ENCODE measurements around the gene TBK1. TPM values are rescaled to one million over a fixed set of nuclear protein-coding genes. Genes with fewer than 3 reads are reported as not detected.

TBK1 gene
- total and polyA plus RNA-seq, 11 donors = 7.8 to 16.9 (median 10.9) TPM

GRCh38 chr12:64457923-64458322 is 6.0 kb downstream of the TBK1 start:
- no peaks in the 10 kb centered on the region for H3K9me3 ChIP-seq
- H3K27ac ChIP-seq = peak overlapping the region in 1 of 12 donors; percentile 73
- intact Hi-C loops (cut with DNase I) = loop anchor here in 2 of 10 donors (10.0 kb wide), 2 partner anchors 53 to 157 kb away; partner anchors contain the start of genes RASSF3 (in 1 of the 2) and XPOT (in 1 of the 2)
- TF ChIP-seq POLR2A (IDR thresholded peaks at IDR 0.05) (no peak), CTCF (IDR thresholded peaks at IDR 0.05) (no peak)
- ATAC-seq (no peak), DNase-seq (no peak)
- WGBS, 4 donors = 86 to 89% (median 87%) methylated on average over 4 of the region's 4 CpGs
- peaks cover 0 to 60% (median 19%) of the 10 kb centered on the region in 12 donors for H3K4me1 ChIP-seq
- no peaks in the 10 kb centered on the region for H3K27me3 ChIP-seq
- peaks cover 0 to 58% (median 25%) of the 10 kb centered on the region in 9 donors for H3K36me3 ChIP-seq
- H3K4me3 ChIP-seq = no peak overlapping the region

GRCh38 chr12:64459394-64459891 is 7.5 kb downstream of the TBK1 start:
- ATAC-seq (peak in 2 of 4 donors; percentile 42 to 52), DNase-seq (peak in 1 of 5 donors; percentile 13)
- Histone ChIP-seq H3K27me3 (no peaks in the 10 kb centered on the region), H3K9me3 (no peaks in the 10 kb centered on the region), H3K4me1 (peaks cover 0 to 46% (median 10%) of the 10 kb centered on the region in 12 donors), H3K27ac (peak overlapping the region in 11 of 12 donors; percentile 28 to 80 (median 54)), H3K36me3 (peaks cover 0 to 67% (median 37%) of the 10 kb centered on the region in 9 donors), H3K4me3 (peak overlapping the region in 9 of 12 donors; percentile 22 to 53 (median 38))
- WGBS, 4 donors = 38 to 44% (median 43%) methylated on average over 3 of the region's 3 CpGs
- TF ChIP-seq POLR2A (IDR thresholded peaks at IDR 0.05) = no peak
- TF ChIP-seq CTCF (IDR thresholded peaks at IDR 0.05) = no peak
- intact Hi-C loops (cut with DNase I) = loop anchor here in 2 of 10 donors (10.0 kb wide), 2 partner anchors 55 to 155 kb away; partner anchors contain the start of genes RASSF3 (in 1 of the 2) and XPOT (in 1 of the 2)

DNA sequence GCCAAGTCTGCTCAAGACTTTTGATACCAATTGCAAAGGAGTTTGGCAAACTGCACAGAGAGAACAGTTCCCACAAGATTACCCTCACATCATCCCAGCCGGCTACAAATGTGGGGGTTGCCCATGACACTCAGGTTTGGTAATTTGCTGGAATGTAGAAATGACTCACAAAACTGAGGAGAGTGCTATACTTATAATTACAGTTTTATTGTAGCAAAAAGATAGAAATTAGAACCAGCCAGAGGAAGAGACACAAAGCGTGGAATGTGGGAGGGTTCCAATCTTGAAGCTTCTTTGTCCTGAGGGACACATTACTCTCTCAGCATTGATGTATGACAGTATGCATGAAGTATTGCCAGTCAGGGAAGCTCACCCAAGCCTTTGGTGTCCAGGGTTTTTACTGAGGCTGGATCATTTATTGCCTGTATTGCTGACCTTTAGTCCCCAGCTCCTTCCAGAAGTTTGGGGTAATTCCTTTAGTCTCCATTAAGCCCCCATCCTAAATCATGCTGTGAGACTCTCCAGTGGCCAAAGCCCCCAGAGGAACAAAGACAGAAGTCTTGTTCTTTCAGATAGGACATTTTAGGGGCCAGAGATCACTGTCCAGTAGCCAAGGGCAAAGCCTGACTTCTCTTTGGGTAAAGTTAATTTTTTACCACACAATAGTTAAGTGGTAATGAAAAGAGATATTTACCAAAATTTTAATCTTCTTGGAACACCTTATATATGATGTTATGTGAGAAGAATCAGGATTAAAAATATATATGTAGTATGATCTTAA is 9.9 kb downstream of the TBK1 start:
- DNase-seq (no peak), ATAC-seq (no peak)
- no peak overlapping the region for H3K27ac ChIP-seq
- H3K36me3 ChIP-seq = peaks cover 0 to 81% (median 60%) of the 10 kb centered on the region in 9 donors
- no peaks in the 10 kb centered on the region for H3K27me3 ChIP-seq
- peaks cover 0 to 30% (median 10%) of the 10 kb centered on the region in 12 donors for H3K4me1 ChIP-seq
- TF ChIP-seq POLR2A (IDR thresholded peaks at IDR 0.05) = no peak
- TF ChIP-seq CTCF (IDR thresholded peaks at IDR 0.05) = no peak
- 63 to 77% (median 72%) methylated on average over 2 of the region's 2 CpGs for WGBS, 4 donors
- intact Hi-C loops (cut with DNase I) = no loop called here
- no peak overlapping the region for H3K4me3 ChIP-seq
- no peaks in the 10 kb centered on the region for H3K9me3 ChIP-seq

DNA sequence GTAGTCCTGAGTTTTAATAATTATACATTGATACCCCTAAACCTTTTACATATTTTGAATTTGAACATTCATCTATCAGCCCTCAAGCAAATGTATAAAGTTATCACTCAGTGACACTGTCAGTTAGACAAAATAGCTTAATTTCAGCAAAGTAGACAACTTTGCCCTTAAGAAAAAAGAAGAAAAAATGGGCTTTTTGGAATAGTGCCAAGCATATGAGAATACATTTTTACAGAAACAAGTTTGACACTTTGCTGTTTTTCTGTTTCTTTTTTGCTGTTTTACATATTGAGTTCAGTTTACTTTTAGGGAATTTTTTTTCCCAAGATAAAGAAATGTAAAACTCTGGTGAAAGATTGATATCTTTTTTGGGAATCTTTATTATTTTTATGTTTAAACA is 14.3 kb downstream of the TBK1 start:
- Histone ChIP-seq H3K36me3 (peaks cover 0 to 99% (median 90%) of the 10 kb centered on the region in 9 donors), H3K4me3 (no peak overlapping the region), H3K27ac (no peak overlapping the region), H3K4me1 (peaks cover 0 to 24% (median 12%) of the 10 kb centered on the region in 12 donors), H3K9me3 (no peaks in the 10 kb centered on the region), H3K27me3 (no peaks in the 10 kb centered on the region)
- intact Hi-C loops (cut with DNase I) = no loop called here
- no peak for DNase-seq
- TF ChIP-seq POLR2A (IDR thresholded peaks at IDR 0.05) = no peak
- no peak for TF ChIP-seq CTCF (IDR thresholded peaks at IDR 0.05)
- no peak for ATAC-seq
